NOMO-1 (cell line): ENCODE results near the gene POMGNT1.
"Not testable (repeated sequence)": the region's sequence is repeated elsewhere in the genome, so short reads cannot be mapped to it uniquely, and the experiment has no call there.

ENCODE experiments used
- DNase-seq, 2 experiments: peaks; one replicate each; lab custom pipeline; 2025; ENCODE audit not compliant: unreplicated experiment in 2 of 2; lab: John Stamatoyannopoulos, UW

The POMGNT1 gene

DNA sequence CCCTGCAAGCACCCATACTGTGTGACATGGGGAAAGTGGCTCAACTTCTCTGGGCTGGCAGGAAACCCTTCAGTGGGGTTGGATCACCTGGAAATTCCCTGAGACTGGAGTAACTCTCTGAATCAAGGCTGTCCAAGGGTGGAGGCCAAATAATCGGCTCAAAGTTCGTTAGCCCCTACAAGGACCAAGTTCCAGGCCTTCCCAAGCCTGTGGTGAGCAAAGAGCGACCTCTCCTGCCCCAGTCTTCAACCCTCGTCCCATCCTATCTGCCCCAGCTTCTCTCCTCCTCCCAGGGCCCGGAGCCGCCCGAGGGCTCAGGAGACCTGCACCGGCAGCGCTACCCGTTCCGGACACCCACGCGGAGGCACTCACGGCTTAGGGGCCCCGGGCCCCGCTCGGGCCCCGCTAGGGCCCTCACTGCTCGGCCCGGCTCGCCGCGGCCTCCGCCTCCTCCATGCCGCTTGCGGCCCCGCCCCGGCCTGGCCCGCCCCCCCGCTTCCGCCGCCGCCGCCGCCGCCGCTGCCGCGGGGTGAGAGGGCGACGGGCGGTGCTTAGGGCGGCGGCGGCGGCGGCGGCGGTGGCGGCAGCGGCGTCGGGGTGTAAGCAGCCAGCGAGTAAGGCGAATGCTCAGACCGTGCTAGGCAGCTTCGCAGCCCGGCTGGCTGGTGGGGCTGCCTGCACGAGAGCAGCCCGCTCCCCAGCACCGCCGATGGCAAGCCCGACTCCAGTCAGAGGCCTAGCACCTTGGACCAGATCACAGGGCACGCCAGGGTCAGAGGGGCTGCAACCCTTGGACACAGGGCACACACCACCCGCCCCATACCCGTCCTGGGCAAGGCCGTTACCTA is at the start of gene POMGNT1:
Gene POMGNT1, minus strand, starts transcription at position 471 of the 848 bp plus-strand sequence. CDS start 613 bp downstream, outside the sequence.
- DNase-seq, result peak; percentile 61 to 72

DNA sequence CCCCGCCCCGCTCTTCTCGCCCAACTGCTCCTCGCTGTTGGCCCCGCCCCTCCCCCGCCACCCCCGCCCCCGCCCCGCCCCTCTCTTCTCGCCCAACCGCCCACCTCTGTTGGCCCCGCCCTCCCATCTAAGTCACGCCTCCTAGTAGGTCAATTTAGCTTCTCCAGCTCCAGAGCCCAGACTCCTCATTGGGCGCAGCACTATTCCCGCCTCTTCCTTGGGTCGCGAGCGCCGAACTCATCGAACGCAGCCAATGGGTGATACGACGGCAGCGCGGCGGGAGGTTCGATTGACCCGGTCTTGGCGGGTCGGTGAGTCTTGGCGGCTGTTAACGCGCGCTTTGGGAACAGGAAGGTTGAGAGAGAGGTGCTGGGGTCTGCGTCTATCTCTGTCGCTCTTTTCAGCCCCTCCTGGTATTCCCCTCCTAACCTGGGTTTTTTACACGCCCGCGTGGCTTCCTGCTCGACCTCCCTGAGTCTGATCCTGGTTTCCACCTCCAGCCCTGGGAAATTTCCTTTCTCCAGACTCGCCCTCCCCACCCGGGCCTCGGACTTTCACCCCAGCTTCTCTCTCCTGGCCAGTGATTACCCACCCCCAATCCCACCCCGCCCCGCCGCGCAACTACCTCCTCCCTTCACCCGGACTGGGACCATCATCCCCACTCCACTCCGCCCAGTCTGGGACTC is 49.3 kb upstream of the POMGNT1 start, which contains the start of gene RAD54L:
Gene RAD54L, plus strand, starts transcription at position 328 of the 686 bp plus-strand sequence. CDS start 643 bp downstream, outside the sequence.
- DNase-seq, result peak; percentile 99

DNA sequence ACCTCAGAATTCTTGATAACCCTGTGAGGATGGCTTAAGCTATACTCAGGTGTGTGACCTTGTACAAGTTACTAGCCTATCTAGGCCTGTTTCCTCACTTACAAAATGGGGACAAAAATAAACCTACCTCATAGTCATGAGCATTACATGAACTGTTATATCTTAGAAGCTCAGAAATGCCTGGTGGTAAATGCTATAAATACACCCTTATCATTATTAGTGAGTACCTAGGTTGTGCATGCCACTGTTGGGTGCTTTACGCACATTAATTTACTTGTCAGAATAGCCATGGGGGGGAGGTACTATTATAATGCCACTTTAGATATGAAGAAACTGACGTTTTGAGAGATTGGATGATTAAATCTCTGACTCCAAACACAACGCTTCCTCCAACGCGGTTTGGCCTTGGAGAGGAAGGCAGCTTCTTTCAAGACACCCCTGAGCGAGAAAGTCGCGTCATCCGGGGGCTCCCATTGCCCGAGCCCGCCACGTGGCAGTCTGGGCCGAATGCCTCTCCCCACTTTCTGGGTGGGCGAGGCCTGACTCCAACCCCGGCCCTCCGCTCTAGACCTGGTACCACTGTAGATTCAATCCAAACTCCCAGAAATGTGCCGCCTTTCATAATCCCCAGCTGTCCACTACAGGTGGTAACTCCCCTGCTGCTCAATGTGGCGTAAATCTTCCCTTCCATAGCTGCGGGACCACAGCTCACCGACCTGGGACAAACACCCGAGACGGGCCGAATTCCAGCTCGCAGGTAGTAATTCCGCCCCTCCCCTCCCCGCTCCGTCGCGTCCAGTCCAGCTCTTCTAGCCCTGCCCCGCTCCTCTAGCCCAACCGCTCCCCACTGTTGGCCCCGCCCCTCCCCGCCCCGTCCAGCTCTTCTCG is 48.6 kb upstream of the POMGNT1 start:
- DNase-seq, result peak; percentile 65 to 98

DNA sequence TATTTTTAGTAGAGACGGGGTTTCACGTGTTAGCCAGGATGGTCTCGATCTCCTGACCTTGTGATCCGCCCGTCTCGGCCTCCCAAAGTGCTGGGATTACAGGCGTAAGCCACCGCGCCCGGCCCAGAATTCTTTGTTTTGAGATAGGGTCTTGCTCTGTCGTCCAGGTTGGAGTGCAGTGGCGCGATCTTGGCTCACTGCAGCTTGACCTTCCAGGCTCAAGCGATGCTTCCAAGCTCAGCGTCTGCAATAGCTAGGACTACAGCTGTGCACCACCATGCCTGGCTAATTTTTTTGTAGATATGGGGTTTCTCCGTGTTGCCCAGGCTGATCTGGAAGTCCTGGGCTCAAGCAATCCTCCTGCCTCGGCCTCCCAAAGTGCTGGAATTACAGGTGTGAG is 47.9 kb upstream of the POMGNT1 start:
- DNase-seq, result not testable (repeated sequence)

DNA sequence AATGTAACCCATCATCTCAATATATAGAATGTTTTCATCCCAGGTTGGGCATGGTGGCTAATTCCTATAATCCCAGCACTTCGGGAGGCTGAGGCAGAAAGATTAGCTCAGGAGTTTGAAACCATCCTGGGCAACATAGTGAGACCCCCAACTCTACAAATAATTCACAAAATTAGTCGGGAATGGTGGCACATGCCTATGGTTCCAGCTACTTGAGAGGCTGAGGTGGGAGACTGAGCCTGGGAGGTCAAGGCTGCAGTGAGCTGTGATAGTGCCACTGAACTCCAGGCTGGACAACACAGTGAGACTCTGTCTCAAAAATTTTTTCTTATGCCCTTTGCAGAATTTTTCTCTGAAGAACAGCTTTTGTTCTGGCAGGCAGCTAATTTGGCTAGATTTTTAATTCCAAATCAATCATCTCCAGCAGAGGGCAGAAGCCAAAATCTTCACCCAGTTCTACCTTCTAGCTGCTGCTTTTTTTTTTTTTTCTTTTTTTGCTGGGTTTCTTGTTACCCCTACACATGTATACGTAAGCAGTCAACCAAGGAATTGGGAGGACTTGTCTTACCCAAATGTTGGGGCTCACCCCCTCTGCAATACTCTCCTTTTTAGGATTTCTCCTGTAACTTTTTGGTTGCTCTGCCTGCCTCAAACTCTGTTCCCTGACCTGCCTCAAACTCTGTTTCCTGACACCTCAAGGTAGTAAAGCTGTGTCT is 46.6 kb upstream of the POMGNT1 start:
- DNase-seq, result peak in 1 of 2 experiments; percentile 49

DNA sequence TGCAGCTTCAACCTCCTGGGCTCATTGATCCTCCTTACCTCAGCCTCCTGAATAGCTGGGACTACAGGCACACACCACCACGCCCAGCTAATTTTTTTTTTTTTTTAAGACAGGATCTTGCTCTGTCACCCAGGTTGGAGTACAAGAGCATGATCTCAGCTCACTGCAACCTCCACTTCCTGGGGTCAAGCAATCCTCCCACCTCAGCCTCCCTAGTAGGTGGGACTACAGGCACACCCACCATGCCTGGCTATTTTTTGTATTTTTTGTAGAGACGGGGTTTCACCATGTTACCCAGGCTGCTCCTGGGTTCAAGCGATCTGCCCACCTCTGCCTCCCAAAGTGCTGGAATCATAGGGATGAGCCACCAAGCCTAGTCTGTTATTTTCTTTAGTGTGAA is 45.6 kb upstream of the POMGNT1 start:
- DNase-seq, result not testable (repeated sequence)

DNA sequence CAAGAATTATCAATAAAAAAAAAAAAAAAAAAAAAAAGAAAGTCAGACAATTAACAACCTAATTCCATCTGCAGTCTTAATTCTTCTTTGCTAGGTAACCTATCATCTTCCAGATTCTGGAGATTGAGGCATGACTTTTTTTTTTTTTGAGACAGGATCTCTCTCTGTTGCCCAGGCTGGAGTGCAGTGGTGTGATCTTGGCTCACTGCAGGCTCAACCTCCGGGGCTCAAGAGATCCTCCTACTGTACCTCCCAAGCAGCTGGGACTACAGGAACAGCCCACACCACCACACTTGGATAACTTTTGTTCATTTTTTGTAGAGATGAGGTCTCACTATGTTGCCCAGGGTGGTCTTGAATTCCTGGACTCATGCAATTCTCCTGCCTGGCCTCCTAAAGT is 44.7 kb upstream of the POMGNT1 start:
- no peak for DNase-seq

DNA sequence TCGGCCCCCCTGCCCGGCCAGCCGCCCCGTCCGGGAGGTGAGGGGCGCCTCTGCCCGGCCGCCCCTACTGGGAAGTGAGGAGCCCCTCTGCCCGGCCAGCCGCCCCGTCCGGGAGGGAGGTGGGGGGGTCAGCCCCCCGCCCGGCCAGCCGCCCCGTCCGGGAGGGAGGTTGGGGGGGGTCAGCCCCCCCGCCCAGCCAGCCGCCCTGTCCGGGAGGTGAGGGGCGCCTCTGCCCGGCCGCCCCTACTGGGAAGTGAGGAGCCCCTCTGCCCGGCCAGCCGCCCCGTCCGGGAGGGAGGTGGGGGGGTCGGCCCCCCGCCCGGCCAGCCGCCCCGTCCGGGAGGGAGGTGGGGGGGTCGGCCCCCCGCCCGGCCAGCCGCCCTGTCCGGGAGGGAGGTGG is 43.5 kb upstream of the POMGNT1 start:
- DNase-seq, result not testable (repeated sequence)

DNA sequence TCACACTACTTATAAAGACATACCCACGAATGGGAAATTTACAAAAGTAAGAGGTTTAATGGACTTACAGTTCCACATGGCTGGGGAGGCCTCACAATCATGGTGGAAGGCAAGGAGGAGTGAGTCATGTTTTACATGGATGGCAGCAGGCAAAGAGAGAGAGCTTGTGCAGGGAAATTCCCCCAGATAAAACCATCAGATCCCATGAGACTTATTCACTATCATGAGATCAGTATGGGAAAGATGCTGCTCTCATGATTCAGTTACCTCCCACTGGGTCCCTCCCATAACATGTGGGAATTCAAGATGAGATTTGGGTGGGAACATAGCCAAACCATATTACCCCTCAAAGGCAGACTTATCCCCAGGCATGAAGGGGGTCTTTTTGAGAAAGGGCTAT is 40.6 kb upstream of the POMGNT1 start:
- DNase-seq, result not testable (repeated sequence)

DNA sequence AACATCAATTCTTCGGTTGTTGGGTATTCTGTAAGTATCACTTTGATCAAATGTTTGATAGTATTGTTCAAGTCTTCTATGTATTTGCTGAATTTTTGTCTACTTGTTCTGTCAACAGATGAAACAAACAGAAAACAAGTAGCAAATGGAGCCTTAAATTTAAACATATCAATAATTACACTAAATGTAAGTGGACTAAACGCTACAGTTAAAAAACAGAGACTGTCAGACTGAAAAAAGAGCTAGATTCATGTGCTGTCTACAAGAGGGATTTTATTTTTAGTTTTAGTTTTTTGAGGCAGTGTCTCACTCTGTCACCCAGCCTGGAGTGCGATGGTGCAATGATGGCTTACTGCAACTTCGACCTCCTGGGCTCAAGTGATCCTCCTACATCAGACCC is 38.6 kb upstream of the POMGNT1 start:
- no peak for DNase-seq

DNA sequence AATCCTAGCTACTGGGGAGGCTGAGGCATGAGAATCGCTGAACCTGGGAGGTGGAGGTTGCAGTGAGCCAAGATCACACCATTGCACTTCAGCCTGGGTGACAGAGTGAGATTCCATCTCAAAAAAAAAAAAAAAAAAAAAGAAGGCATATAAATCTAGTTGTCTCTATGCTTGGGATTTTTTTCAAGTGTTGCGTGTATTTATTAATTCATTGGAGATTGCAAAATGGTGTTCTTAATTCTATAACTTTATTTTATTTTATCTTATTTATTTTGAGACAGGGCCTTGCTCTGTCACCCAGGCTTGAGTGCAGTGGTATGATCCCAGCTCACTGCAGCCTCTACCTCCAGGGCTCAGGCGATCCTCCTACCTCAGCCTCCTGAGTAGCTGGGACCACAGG is 33.0 kb upstream of the POMGNT1 start:
- DNase-seq, result not testable (repeated sequence)

DNA sequence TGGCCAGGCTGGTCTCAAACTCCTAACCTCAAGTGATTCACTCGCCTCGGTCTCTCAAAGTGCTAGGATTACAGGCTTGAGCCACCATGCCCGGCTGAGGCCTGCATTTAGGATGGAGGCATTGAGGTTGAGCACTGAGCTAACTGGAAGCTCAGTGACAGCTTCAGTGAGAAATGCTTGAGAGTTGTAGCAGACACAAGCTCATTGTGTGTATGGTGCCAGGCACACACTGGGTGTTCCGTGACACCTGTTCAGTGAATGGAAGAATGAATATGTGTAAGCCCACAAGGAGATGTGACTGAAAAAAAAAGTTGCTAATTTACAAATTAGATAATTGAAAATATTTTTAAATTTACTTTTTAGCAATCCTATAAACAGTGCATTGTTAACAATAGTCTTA is 26.7 kb upstream of the POMGNT1 start:
- DNase-seq, result no peak

DNA sequence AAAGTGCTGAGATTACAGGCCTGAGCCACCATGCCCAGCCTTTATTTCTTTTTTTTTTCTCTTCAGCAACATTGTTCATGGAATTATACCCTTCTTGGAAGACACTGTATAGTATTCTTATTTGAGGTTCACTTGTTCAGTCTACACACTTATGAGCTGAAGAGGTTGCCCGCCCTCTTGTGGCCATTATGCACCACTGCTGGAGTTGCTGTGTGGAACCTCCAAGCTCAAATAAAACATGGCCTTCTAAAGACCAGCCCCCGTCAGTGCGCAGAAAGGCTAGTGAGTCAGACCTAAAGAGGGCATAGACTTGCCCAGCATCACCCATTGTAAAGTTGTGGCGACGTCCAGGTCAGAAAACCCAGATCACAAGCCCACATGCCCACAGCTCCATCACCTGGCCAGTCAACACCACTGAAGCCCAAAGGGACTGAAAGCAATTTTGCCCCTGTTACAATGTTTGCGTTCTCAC is 25.3 kb upstream of the POMGNT1 start:
- DNase-seq, result peak; percentile 53 to 78

DNA sequence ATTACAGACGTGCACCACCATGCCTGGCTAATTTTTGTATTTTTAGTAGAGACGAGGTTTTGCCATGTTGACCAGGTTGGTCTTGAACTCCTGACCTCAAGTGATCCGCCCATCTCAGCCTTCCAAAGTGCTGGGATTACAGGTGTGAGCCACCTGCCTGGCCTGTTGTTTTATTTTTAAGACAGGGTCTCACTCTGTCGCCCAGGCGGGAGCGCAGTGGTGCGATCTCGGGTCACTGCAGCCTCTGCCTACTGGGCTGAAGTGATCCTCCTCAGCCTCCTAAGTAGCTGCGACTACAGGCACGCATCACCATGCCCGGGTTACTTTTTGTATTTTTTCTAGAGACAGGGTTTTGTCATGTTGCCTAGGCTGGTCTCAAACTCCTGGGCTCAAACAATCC is 24.8 kb upstream of the POMGNT1 start:
- DNase-seq, result not testable (repeated sequence)

DNA sequence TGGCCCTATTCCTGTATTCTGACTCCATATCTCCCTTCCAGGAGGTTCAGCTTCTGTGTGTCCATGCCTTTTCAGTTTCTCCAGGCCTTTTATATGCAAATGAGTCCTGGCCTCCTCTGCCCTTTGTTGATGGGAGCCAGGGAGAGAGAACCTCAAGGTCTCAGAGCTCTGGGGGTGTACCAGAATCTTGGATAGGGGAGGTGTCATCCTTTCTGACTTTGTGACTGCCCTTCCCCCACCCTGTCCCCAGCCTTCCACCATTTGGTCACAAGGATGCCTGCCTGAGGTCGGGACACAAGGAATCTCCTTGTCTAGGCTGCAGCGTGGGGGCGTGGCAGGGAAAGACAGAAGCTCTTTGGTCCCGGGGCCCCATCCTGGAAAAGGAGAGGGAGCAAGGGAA is 23.5 kb upstream of the POMGNT1 start:
- no peak for DNase-seq

DNA sequence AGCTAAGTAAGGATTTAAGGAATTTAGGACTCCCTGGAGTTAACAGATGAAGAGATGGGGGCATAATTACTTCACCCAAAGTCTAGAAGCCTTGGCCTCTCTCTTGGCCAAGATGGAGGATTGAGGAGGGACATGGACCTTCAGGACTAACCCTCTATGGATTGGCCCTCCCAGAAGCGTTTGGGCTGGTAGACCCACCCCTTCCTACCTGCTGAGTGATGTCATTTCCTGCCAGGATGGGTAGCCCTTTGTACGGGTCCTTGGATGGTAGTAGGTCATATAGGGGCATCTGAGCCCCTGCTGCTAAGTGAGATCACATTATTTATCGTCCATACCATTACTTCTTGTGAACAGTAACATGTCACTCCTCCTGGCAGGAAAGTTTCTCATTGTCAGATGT is 22.6 kb upstream of the POMGNT1 start:
- no peak for DNase-seq

DNA sequence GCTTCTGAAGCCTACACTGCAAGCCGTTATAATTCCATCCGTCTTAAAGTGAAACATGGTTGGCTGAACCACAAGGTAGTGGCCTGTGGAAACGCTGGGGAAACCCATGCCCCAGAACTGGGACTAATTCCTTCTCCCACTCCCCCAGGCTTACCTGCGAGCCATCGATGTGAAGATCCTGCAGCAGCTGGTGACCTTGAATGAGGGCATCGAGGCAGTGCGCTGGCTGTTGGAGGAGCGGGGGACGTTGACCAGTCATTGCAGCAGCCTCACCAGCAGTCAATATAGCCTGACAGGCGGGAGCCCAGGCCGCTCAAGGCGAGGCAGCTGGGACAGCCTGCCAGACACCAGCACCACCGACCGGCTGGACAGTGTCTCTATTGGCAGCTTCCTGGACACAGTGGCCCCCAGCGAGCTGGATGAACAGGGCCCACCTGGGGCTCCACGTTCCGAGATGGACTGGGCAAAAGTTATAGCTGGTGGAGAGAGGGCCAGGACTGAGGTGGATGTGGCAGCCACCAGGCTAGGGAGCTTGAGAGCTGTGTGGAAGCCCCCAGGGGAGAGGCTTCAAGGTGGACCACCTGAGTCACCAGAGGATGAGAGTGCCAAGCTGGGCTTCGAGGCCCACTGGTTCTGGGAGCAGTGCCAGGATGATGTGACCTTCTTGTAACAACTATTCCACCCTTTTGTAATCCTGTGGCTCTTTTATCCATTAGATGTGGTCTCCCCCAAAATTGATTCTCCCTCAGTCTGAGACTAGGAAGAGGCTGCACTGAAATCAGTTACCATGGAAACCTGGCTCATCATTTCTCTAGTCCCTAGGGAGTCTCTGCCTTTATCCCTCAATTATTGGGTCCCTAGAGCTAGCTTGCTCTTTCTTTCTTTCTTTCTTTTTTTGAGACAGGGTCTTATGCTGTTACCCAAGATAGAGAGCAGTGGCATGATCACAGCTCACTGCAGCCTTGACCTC is 21.6 kb upstream of the POMGNT1 start:
- DNase-seq, result no peak

DNA sequence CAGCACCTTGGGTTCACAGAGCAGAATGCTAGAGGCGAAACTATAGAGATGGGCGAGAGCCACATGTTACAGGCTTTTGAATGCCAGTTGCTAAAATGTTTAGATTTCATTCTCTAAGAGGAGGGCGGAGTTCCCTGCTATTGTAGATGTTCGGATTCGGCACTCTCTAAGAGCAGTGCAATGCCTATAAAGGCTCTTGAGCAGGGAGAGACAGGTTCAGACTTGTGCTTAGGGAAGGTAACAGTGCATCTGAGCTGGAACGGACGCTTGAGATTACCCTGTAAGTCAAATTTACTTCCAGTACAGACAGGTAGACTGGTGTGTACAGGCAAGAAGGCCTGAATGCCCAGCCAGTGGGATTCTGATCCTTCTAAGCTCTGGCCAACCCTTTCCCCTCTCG is 20.2 kb upstream of the POMGNT1 start:
- no peak for DNase-seq

DNA sequence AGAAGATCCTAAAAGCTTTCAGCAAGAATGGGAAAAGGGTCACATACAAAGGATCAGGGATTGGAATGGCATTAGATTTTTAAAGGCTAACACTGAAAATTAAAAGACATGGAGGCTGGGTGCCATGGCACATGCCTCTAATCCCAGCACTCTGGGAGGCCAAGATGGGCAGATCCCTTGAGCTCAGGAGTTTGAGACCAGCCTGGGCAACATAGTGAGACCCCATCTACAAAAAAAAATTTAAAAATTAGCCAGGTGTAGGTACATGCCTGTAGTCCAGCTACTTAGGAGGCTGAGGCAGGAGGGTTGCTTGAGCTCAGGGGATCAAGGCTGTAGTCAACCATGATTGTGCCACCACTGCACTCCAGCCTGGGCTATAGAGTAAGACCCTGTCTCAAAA is 17.3 kb upstream of the POMGNT1 start:
- DNase-seq, result no peak
